Heart left ventricle (tissue), 16 donors: Measurements from ENCODE around the gene MTMR2. TPM values are rescaled to one million over a fixed set of nuclear protein-coding genes. Genes with fewer than 3 reads are reported as not detected.

Source experiments
- ATAC-seq, 4 donors: fragments of 200-7000 bp; cut with Tn5 transposase; one replicate each; pipeline ENCODE4 v1.9.1; 2020 to 2022; ENCODE audit warnings: moderate library complexity in 4 of 4, mild to moderate bottlenecking in 3 of 4, moderate number of reproducible peaks in 1 of 4
- DNase-seq, 5 donors: peaks; one replicate each; pipeline ENCODE4 v3.0.0-alpha.2; 2020
- H3K27ac ChIP-seq, 12 donors: fragments of 200-600 bp; sonication (generic) in 4 of 12; one replicate each; pipeline versions ENCODE4 v1.5.0 to v1.8.0; 2016 to 2022; ENCODE audit warnings: mild to moderate bottlenecking in 2 of 12
- H3K27me3 ChIP-seq, 9 donors: fragments of 200-600 bp; sonication (generic) in 2 of 9; one replicate each; pipeline versions ENCODE4 v1.5.1 to v1.8.0; 2016 to 2022; ENCODE audit warnings: mild to moderate bottlenecking in 3 of 9
- H3K36me3 ChIP-seq, 9 donors: fragments of 200-600 bp; sonication (generic) in 2 of 9; one replicate each; pipeline versions ENCODE4 v1.5.0 to v1.8.0; 2018 to 2022; ENCODE audit warnings: mild to moderate bottlenecking in 2 of 9
- H3K4me1 ChIP-seq, 12 donors: fragments of 200-600 bp; sonication (generic) in 4 of 12; one replicate each; pipeline versions ENCODE4 v1.5.0 to v1.8.0; 2016 to 2022; ENCODE audit warnings: mild to moderate bottlenecking in 3 of 12
- H3K4me3 ChIP-seq, 12 donors: fragments of 200-600 bp; sonication (generic) in 4 of 12; one replicate each; pipeline versions ENCODE4 v1.5.0 to v1.8.0; 2017 to 2022; ENCODE audit warnings: mild to moderate bottlenecking in 9 of 12, moderate library complexity in 4 of 12
- H3K9me3 ChIP-seq, 12 donors: fragments of 200-600 bp; sonication (generic) in 4 of 12; one replicate each; pipeline versions ENCODE4 v1.5.0 to v1.8.0; 2016 to 2022; ENCODE audit warnings: mild to moderate bottlenecking in 1 of 12
- POLR2A ChIP-seq, 2 donors: fragments of 450-650 bp; IDR thresholded peaks; one replicate each; pipeline ENCODE4 v1.6.1; 2017; ENCODE audit warnings: antibody characterized with exemption in 2 of 2, mild to moderate bottlenecking in 2 of 2, moderate library complexity in 2 of 2
- WGBS, 4 donors: extraction: QIAGEN DNeasy Blood & Tissue Kit in 2 of 4; methylation state at CpG; one replicate each; pipeline versions ENCODE4 v1.1.5 to v1.1.7; 2013 to 2018; 5-methylcytosine and 5-hydroxymethylcytosine counted together
- intact Hi-C, 10 donors: fragments of 100-400 bp; cut with DNase I; formaldehyde crosslinking; loops; one replicate each; pipeline versions ENCODE4 v1.11.1 to v1.14.2; 2022
- polyA plus RNA-seq, 2 donors: library from polyadenylated mRNA; stranded (reverse); fragments of 200-250 nt; gene quantifications; one replicate each; pipeline ENCODE4 v1.2.3, GENCODE V29; 2013
- total RNA-seq, 9 donors: library from RNA; depleted of rRNA in 2 of 9; stranded (reverse); fragments of >200 nt in 2 of 9; fragmentation: NEBNext Ultra II Directional in 3 of 9; extraction: Animal tissue kit (Norgen Biotek cat#: 25700) in 3 of 9; gene quantifications; one replicate each; pipeline versions ENCODE4 v1.1.0 to v1.2.4, GENCODE V29; 2016 to 2023
- TF ChIP-seq, protein P1 (sequence below), 12 donors: fragments of 200-600 bp; sonication (generic) in 4 of 12; IDR thresholded peaks; one replicate each; pipeline versions ENCODE4 v1.5.0 to v1.8.0; 2018 to 2022; ENCODE audit warnings: antibody characterized with exemption in 12 of 12, mild to moderate bottlenecking in 5 of 12
- donor health status: ischemic (EF 13 %, LVEDD 7.1; RV severe dilation, severe dysfunction).
- donor health status: healthy with polysubstance abuse.
- donor health status: DM: no; HTN: yes; CAD: no.
- donor health status: DM: no; HTN: no; CAD: no.
- donor health status: ischemic (EF 25% LVEDD 6.9; RV normal size, moderate dysfunction).
- donor health status: ischemic (EF 25% LVEDD 5.7; RV mildly dilated, moderate dysfunction).
- donor health status: healthy.
- donor health status: DM: yes; HTN: yes; CAD: no.
- donor health status: ischemic (EF 35%, LVEDD 5.7; RV mildly dilated, moderate dysfunction).
- donor health status: nonischemic (EF 11% LVEDD 7.7; RV severe dilation, severe dysfunction).
- donor health status: DM: yes; HTN: yes; CAD: no.
- donor health status: PGD.
- donor health status: ischemic (EF 29% LVEDD 5.4; RV normal size, mild dysfunction).
- donor health status: nonischemic (EF 23%, LVEDD 6.1; RV moderate dilation, normal function).

The MTMR2 gene
- total and polyA plus RNA-seq, 11 donors = 7.1 to 23.9 (median 18.6) TPM

- Histone ChIP-seq H3K9me3 (no peaks in the 10 kb centered on the region), H3K27ac (no peak overlapping the region), H3K27me3 (no peaks in the 10 kb centered on the region), H3K4me1 (peaks cover 0 to 8% (median 2%) of the 10 kb centered on the region in 12 donors), H3K36me3 (peaks cover 0 to 98% (median 57%) of the 10 kb centered on the region in 9 donors), H3K4me3 (no peak overlapping the region)
- DNase-seq (no peak), ATAC-seq (no peak)
- 94 to 97% (median 96%) methylated on average over 1 of the region's 1 CpG for WGBS, 4 donors
- intact Hi-C loops = loop anchor here in 5 of 10 donors (5.0 to 10.0 kb wide), 5 partner anchors 77 to 500 kb away; partner anchors contain the start of genes MAML2 (in 3 of the 5) and MTMR2 (in 2 of the 5)
- TF ChIP-seq, protein P1, sequence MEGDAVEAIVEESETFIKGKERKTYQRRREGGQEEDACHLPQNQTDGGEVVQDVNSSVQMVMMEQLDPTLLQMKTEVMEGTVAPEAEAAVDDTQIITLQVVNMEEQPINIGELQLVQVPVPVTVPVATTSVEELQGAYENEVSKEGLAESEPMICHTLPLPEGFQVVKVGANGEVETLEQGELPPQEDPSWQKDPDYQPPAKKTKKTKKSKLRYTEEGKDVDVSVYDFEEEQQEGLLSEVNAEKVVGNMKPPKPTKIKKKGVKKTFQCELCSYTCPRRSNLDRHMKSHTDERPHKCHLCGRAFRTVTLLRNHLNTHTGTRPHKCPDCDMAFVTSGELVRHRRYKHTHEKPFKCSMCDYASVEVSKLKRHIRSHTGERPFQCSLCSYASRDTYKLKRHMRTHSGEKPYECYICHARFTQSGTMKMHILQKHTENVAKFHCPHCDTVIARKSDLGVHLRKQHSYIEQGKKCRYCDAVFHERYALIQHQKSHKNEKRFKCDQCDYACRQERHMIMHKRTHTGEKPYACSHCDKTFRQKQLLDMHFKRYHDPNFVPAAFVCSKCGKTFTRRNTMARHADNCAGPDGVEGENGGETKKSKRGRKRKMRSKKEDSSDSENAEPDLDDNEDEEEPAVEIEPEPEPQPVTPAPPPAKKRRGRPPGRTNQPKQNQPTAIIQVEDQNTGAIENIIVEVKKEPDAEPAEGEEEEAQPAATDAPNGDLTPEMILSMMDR (IDR thresholded peaks at IDR 0.05) = no peak
- no peak for TF ChIP-seq POLR2A (IDR thresholded peaks at IDR 0.05)
Observed at GRCh38 chr11:95845167-95845566, 78.7 kb downstream of the MTMR2 start.

GRCh38 chr11:95835768-95836488 is 88.0 kb downstream of the MTMR2 start:
- Histone ChIP-seq H3K4me1 (peaks cover 0 to 11% (median 0%) of the 10 kb centered on the region in 12 donors), H3K4me3 (no peak overlapping the region), H3K36me3 (peaks cover 0 to 99% (median 63%) of the 10 kb centered on the region in 9 donors), H3K27ac (peak overlapping the region in 3 of 12 donors; percentile 27 to 59 (median 29)), H3K9me3 (no peaks in the 10 kb centered on the region), H3K27me3 (no peaks in the 10 kb centered on the region)
- peak; percentile 83 to 97 (median 95) for ATAC-seq
- intact Hi-C loops = loop anchor here (2.0 to 10.0 kb wide), 10 partner anchors 89 to 591 kb away; partner anchors contain the start of genes JRKL (in 7 of the 10), MAML2 (in 7 of the 10), CCDC82 (in 1 of the 10) and MTMR2 (in 1 of the 10)
- DNase-seq = peak; percentile 36 to 60 (median 48)
- 8 to 18% (median 10%) methylated on average over 3 of the region's 3 CpGs for WGBS, 4 donors
- TF ChIP-seq, protein P1 (IDR thresholded peaks at IDR 0.05) = peak; percentile 76 to 93 (median 87)
- TF ChIP-seq POLR2A (IDR thresholded peaks at IDR 0.05) = no peak

DNA sequence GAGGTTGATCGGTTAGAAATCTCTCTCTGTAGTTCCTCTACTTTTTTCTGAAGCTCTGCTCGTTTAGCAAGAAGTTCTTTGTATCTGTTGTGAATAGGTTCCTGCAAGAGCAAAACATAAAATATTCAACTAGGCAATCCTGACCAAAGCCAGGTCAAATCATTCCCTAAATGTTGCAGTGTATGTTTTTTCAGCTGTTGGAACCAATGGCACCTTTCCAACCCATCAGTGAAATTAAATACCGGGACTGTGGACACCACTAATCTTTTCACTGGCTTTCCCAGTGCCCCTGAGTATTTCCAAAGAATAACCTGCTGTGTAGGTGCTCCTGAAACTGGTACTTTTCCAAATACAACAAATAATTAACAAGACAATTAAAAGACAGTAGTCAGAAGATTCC is 88.6 kb downstream of the MTMR2 start:
- peaks cover 0 to 99% (median 63%) of the 10 kb centered on the region in 9 donors for H3K36me3 ChIP-seq
- H3K27me3 ChIP-seq = no peaks in the 10 kb centered on the region
- ATAC-seq (peak in 1 of 4 donors; percentile 10), DNase-seq (no peak)
- no peaks in the 10 kb centered on the region for H3K9me3 ChIP-seq
- peaks cover 0 to 11% (median 0%) of the 10 kb centered on the region in 12 donors for H3K4me1 ChIP-seq
- TF ChIP-seq, protein P1 (IDR thresholded peaks at IDR 0.05) = no peak
- intact Hi-C loops = loop anchor here (5.0 to 10.0 kb wide), 9 partner anchors 89 to 592 kb away; partner anchors contain the start of genes JRKL (in 7 of the 10), MAML2 (in 7 of the 10) and MTMR2 (in 1 of the 10)
- 45 to 61% (median 51%) methylated on average over 3 of the region's 3 CpGs for WGBS, 4 donors
- H3K4me3 ChIP-seq = no peak overlapping the region
- no peak overlapping the region for H3K27ac ChIP-seq

DNA sequence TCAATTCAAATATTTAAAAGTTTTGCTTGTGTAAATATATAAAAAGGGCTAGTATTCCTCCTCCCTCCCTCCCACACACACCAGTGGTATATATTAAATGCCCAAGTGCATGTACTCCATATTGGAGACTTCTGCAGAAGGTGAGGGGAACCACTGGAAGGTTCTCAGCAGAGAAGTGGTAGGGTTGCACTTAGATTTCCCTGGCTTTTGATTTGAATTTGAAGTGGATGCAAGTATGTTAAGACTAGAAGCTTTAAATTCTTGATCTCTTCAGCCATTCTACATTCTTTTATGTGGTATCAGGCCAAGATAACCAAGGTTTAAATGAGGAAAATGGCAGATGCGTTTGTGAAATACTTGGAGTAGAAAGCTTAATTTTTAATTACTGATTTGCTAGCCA is 90.5 kb downstream of the MTMR2 start:
- no peak for DNase-seq
- no peak for TF ChIP-seq POLR2A (IDR thresholded peaks at IDR 0.05)
- TF ChIP-seq, protein P1 (IDR thresholded peaks at IDR 0.05) = no peak
- Histone ChIP-seq H3K4me1 (peaks cover 0 to 11% (median 0%) of the 10 kb centered on the region in 12 donors), H3K4me3 (no peak overlapping the region), H3K27me3 (no peaks in the 10 kb centered on the region), H3K9me3 (no peaks in the 10 kb centered on the region), H3K27ac (no peak overlapping the region), H3K36me3 (peaks cover 0 to 99% (median 76%) of the 10 kb centered on the region in 9 donors)
- 0 to 47% (median 36%) methylated on average over 1 of the region's 1 CpG for WGBS, 4 donors
- ATAC-seq = no peak
- intact Hi-C loops = loop anchor here in 9 of 10 donors (10.0 kb wide), 6 partner anchors 91 to 591 kb away; partner anchors contain the start of genes JRKL (in 3 of the 9), MAML2 (in 1 of the 9) and MTMR2 (in 1 of the 9)
